ENCODE data around the gene NDST4.

DNA sequence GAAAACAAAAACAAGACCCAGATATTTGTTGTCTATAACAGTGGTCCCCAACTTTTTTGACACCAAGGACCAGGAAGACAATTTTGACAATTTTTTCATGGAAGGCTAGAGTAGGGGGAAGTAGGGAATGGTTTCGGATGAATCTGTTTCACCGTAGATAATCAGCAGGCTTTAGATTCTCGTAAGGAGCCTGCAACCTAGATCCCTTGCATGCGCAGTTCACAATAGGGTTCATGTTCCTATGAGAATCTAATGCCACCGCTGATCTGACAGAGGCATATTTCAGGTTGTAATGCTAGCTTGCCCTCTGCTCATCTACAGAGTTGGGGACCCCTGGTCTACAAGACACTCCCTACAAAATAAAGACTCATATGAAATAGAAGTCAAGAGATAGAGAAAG, 229.8 kb downstream of the NDST4 start:
- TF ChIP-seq, protein P1, sequence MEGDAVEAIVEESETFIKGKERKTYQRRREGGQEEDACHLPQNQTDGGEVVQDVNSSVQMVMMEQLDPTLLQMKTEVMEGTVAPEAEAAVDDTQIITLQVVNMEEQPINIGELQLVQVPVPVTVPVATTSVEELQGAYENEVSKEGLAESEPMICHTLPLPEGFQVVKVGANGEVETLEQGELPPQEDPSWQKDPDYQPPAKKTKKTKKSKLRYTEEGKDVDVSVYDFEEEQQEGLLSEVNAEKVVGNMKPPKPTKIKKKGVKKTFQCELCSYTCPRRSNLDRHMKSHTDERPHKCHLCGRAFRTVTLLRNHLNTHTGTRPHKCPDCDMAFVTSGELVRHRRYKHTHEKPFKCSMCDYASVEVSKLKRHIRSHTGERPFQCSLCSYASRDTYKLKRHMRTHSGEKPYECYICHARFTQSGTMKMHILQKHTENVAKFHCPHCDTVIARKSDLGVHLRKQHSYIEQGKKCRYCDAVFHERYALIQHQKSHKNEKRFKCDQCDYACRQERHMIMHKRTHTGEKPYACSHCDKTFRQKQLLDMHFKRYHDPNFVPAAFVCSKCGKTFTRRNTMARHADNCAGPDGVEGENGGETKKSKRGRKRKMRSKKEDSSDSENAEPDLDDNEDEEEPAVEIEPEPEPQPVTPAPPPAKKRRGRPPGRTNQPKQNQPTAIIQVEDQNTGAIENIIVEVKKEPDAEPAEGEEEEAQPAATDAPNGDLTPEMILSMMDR (IDR thresholded peaks at IDR 0.05): no peak
- TF ChIP-seq POLR2AphosphoS5 (IDR thresholded peaks at IDR 0.05) (no peak), EP300 (IDR thresholded peaks at IDR 0.05) (no peak)
